DND-41 (cell line): ENCODE data around the gene GALNTL6.

Experiments used
- ATAC-seq: fragments of 200-7000 bp; cut with Tn5 transposase; 3 replicates; pipeline ENCODE4 v1.9.1; 2021; ENCODE audit warnings: low read depth; ENCODE audit not compliant: insufficient read depth
- DNase-seq: peaks from one replicate; pipeline ENCODE4 v3.0.0-alpha.2; 2020
- H2AFZ ChIP-seq: 2 replicates; pipeline ENCODE4 v1.6.0; 2012; ENCODE audit warnings: low read depth, low read length
- H3K27ac ChIP-seq: 2 replicates; pipeline ENCODE4 v1.5.1; 2012; ENCODE audit warnings: low read length, inconsistent platforms
- H3K27me3 ChIP-seq: fragments of 200-600 bp; sonication (generic); 2 replicates; pipeline ENCODE4 v1.6.0; 2012; ENCODE audit warnings: low read length, mild to moderate bottlenecking, inconsistent platforms; ENCODE audit not compliant: insufficient read depth, poor library complexity
- H3K36me3 ChIP-seq: 2 replicates; pipeline ENCODE4 v1.5.1; 2012; ENCODE audit warnings: low read length, inconsistent platforms; ENCODE audit not compliant: insufficient read depth
- H3K4me1 ChIP-seq: 2 replicates; pipeline ENCODE4 v1.5.1; 2012; ENCODE audit warnings: mild to moderate bottlenecking, low read length; ENCODE audit not compliant: insufficient read depth
- H3K4me2 ChIP-seq: 2 replicates; pipeline ENCODE4 v1.6.0; 2012; ENCODE audit warnings: mild to moderate bottlenecking, moderate library complexity, low read length, inconsistent platforms; ENCODE audit not compliant: insufficient read depth
- H3K4me3 ChIP-seq, 2 experiments: fragments of 200-600 bp in 1 of 2; shearing (Covaris generic) in 1 of 2; 2 replicates each; pipeline ENCODE4 v1.5.1; 2012 to 2016; ENCODE audit warnings: inconsistent platforms in 2 of 2, low read length in 2 of 2, mild to moderate bottlenecking in 2 of 2, low read depth in 1 of 2, moderate library complexity in 1 of 2
- H3K79me2 ChIP-seq: 2 replicates; pipeline ENCODE4 v1.6.0; 2012; ENCODE audit warnings: low read length, inconsistent platforms; ENCODE audit not compliant: insufficient read depth
- H3K9ac ChIP-seq: 2 replicates; pipeline ENCODE4 v1.6.0; 2012; ENCODE audit warnings: low read depth, mild to moderate bottlenecking, inconsistent platforms, low read length, moderate library complexity
- H3K9me3 ChIP-seq: 2 replicates; pipeline ENCODE4 v1.5.1; 2012; ENCODE audit warnings: low read length, moderate library complexity, mild to moderate bottlenecking, inconsistent platforms; ENCODE audit not compliant: insufficient read depth, severe bottlenecking
- H4K20me1 ChIP-seq: 2 replicates; pipeline ENCODE4 v1.6.0; 2012; ENCODE audit warnings: low read length; ENCODE audit not compliant: insufficient read depth
- CTCF ChIP-seq: IDR thresholded peaks from 2 replicates; pipeline ENCODE4 v1.5.1; 2012; ENCODE audit warnings: borderline replicate concordance, low read length, moderate library complexity, mild to moderate bottlenecking; ENCODE audit not compliant: poor library complexity, severe bottlenecking; ENCODE audit errors: extremely low read depth
- EZH2 ChIP-seq: IDR thresholded peaks from 3 replicates; pipeline ENCODE4 v1.6.1; 2012; ENCODE audit warnings: borderline replicate concordance, low read depth, mild to moderate bottlenecking, moderate library complexity, low read length, inconsistent platforms; ENCODE audit not compliant: severe bottlenecking

GALNTL6 gene

GRCh38 chr4:172035562-172035961 lies 222.4 kb downstream of the GALNTL6 start:
- Histone ChIP-seq H3K79me2 (no peaks in the 10 kb centered on the region), H3K36me3 (no peaks in the 10 kb centered on the region), H3K9me3 (no peaks in the 10 kb centered on the region), H2AFZ (no peak overlapping the region), H3K4me1 (no peaks in the 10 kb centered on the region), H4K20me1 (no peaks in the 10 kb centered on the region), H3K27ac (no peak overlapping the region), H3K27me3 (no peaks in the 10 kb centered on the region), H3K4me3 (no peak overlapping the region), H3K4me2 (no peak overlapping the region), H3K9ac (no peak overlapping the region)
- ATAC-seq: no peak
- no peak for DNase-seq
- no peak for TF ChIP-seq CTCF
- TF ChIP-seq EZH2: no peak

- no peak for TF ChIP-seq EZH2
- no peak for TF ChIP-seq CTCF
- no peak for ATAC-seq
- H3K79me2 ChIP-seq: no peaks in the 10 kb centered on the region
- H3K27ac ChIP-seq: no peak overlapping the region
- DNase-seq: no peak
- no peak overlapping the region for H3K4me3 ChIP-seq
- no peak overlapping the region for H3K4me2 ChIP-seq
- no peaks in the 10 kb centered on the region for H4K20me1 ChIP-seq
- H3K36me3 ChIP-seq: no peaks in the 10 kb centered on the region
- H3K4me1 ChIP-seq: no peaks in the 10 kb centered on the region
- no peaks in the 10 kb centered on the region for H3K9me3 ChIP-seq
- H3K9ac ChIP-seq: no peak overlapping the region
- no peaks in the 10 kb centered on the region for H3K27me3 ChIP-seq
- H2AFZ ChIP-seq: no peak overlapping the region
Measured at GRCh38 chr4:172040766-172041165, 227.6 kb downstream of the GALNTL6 start.

- Histone ChIP-seq H3K4me1 (no peaks in the 10 kb centered on the region), H3K27me3 (no peaks in the 10 kb centered on the region), H3K79me2 (no peaks in the 10 kb centered on the region), H4K20me1 (no peaks in the 10 kb centered on the region), H3K9me3 (no peaks in the 10 kb centered on the region), H3K36me3 (no peaks in the 10 kb centered on the region), H3K9ac (no peak overlapping the region), H3K27ac (no peak overlapping the region), H3K4me2 (no peak overlapping the region), H2AFZ (no peak overlapping the region), H3K4me3 (no peak overlapping the region)
- ATAC-seq (no peak), DNase-seq (no peak)
- TF ChIP-seq CTCF: no peak
- TF ChIP-seq EZH2: no peak
Measured at GRCh38 chr4:172042714-172043114, 229.5 kb downstream of the GALNTL6 start.

GRCh38 chr4:172045981-172046380 lies 232.8 kb downstream of the GALNTL6 start:
- Histone ChIP-seq H3K4me3 (no peak overlapping the region), H2AFZ (no peak overlapping the region), H3K27ac (no peak overlapping the region), H3K4me1 (no peaks in the 10 kb centered on the region), H3K9me3 (no peaks in the 10 kb centered on the region), H3K36me3 (no peaks in the 10 kb centered on the region), H3K27me3 (no peaks in the 10 kb centered on the region), H4K20me1 (no peaks in the 10 kb centered on the region), H3K79me2 (no peaks in the 10 kb centered on the region), H3K9ac (no peak overlapping the region), H3K4me2 (no peak overlapping the region)
- no peak for DNase-seq
- ATAC-seq: no peak
- no peak for TF ChIP-seq EZH2
- TF ChIP-seq CTCF: no peak
